Islet precursor cell (in vitro differentiated cells): Measurements from ENCODE around the gene FAM90A1.
"Not testable (repeated sequence)": the region's sequence is repeated elsewhere in the genome, so short reads cannot be mapped to it uniquely, and the experiment has no call there.

Experiments used
- DNase-seq: peaks from one replicate; pipeline ENCODE4 v3.0.0-alpha.2; 2018

The FAM90A1 gene, protein sequence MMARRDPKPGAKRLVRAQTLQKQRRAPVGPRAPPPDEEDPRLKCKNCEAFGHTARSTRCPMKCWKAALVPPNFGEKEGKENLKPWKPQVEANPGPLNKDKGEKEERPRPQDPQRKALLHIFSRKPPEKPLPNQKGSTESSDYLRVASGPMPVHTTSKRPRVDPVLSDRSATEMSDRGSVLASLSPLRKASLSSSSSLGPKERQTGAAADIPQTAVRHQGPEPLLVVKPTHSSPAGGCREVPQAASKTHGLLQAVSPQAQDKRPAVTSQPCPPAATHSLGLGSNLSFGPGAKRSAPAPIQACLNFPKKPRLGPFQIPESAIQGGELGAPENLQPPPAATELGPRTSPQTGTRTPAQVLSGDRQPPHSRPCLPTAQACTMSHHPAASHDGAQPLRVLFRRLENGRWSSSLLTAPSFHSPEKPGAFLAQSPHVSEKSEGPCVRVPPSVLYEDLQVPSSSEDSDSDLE

DNA sequence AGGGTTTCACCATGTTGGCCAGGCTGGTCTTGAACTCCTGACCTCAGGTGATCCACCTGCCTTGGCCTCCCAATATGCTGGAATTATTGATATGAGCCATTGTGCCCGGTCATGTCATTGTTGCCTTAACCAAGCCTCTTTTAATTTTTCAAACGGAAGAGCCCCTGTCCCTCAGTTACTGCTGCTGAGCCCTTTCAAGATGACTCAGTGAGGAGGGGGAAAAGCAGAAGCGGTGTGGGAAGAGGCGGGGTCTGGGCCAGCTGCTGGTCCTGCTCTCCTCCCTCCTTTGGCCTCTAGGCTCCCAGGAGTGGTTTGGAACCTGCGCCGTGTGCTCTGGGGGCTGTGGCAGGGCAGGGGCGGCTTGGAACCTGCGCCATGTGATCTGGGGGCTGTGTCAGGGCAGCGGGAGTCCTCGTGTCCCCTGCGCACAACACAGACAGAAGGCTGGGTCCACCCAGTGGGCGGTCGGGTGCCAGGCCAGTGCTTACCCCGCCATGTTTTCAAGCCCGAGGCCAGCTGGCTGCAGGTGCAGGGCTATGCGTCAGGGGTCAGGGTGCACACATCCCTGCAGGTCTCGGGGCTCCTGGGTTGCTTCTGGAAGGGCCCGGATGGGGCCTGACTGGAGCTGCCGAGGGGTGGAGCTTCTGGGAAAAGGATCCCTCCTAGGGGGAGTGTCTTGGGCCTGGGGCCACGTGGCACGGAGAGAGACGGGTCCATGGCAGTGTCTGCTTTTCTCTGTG is at the start of gene FAM90A1:
Gene FAM90A1, minus strand, starts transcription at position 627 of the 740 bp plus-strand sequence. CDS start 2,786 bp downstream, outside the sequence.
- DNase-seq = peak; percentile 90

DNA sequence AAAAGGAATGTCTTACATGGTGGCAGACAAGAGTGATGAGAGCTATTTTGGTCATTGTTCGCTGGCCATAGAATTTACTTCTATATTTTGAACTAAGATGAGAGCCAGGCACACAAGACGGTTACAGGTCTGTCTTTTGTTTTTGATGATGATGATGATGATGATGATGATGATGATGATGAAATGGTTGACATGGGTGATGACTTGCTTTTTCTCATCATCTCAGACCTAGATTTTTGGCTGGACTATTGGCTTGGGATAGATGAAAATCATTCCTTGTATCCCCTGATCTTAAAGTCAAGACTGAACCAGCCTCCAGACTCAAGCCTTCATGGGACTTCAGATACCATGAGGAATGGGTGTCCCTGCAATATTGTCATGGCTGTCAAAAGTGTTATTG is 49.0 kb upstream of the FAM90A1 start:
- DNase-seq = not testable (repeated sequence)

DNA sequence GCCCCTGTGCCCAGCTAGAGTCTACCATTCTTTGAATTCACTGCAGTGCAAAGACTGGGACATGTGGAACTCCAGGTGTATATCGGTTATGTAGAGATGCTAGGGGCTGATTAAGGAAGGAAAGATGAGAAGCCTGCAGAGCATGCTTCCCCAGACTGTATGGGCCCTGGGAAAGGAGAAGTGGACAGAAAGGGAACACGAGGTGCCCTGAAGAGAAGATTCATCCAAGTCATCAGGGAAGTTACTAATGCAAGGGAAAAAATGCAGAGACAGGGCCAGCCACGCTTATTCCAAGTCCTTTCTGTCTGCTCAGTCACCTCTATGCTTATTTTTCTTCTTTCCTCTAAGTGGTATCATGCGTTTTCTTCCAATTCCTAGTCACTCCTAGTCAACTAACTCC is 39.3 kb upstream of the FAM90A1 start:
- DNase-seq = not testable (repeated sequence)

DNA sequence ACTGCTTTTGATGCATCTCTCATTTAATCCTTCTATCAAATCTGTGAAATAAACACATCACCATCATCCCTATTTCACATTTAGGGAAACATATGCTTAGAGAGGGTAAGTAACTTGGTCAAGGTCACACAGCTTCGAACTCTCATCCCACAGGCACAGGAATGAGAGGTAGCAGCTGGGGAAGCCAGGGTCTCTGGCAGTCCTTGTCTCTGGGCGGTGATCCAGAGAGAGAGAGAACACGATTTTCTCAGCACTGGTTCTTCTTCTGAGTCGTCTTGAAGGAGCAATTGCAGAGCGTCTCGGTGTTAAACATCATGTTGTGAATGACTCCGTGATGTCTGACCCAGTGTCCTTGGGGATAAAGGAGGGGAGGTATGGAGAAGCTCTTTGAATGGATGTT is 36.8 kb upstream of the FAM90A1 start:
- not testable (repeated sequence) for DNase-seq

DNA sequence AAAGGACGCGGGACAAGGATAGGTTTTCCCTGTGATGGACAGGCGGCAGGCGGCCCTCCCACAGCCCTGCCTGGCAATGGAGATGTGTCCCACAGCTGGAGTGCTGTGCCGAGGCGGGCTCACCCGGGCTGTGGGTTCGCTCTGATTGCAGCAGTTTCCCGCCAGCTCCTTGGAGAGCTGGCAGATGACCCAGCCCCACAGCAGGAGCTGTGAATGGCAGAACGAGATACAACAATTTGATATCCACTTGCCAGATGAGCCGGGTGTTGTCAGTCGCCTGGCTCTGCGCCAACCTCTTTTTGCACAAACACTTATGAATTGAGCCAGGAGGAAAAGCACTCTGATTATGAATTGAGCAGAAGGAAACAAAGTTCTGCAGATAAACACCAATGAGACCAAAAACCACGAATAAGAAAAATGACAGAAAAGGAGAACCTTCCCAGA is 33.7 kb upstream of the FAM90A1 start:
- not testable (repeated sequence) for DNase-seq

DNA sequence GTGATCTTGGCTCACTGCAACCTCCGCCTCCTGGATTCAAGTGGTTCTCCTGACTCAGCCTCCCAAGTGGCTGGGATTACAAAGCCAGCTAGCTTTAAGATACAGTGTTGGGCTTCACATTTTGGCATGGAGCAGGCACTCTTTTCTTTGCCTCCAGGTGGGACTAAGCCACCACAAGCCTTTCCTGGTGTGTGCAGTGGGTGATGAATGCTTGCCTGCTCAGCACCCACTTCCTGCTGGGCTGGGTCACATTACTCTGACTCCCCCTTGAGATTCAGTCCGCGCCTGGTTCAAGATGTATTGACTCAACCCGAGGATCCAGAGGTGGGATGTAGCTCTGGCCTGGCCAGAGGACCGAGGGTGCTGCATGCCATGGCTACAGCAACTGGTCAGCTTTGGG is 28.9 kb upstream of the FAM90A1 start:
- peak; percentile 36 for DNase-seq

DNA sequence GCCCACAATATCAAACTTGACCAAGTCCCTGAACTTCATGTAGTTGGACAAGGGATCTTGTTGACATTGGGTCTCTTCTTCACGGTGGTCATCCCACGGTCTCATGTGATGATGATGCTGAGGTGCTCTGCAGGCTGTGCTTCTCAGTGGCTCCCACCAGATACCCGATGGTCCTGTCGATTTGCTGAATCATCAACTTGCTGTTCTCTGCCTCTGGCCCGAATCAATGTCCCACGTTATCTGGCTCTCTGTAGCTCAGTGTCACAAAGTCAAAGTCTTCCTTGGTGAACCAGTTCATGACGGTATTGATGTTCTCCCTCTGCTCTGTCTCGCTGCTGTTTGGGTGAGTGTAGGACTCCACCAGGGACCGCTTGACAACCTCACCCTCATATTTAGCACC is 27.3 kb upstream of the FAM90A1 start:
- DNase-seq = not testable (repeated sequence)

DNA sequence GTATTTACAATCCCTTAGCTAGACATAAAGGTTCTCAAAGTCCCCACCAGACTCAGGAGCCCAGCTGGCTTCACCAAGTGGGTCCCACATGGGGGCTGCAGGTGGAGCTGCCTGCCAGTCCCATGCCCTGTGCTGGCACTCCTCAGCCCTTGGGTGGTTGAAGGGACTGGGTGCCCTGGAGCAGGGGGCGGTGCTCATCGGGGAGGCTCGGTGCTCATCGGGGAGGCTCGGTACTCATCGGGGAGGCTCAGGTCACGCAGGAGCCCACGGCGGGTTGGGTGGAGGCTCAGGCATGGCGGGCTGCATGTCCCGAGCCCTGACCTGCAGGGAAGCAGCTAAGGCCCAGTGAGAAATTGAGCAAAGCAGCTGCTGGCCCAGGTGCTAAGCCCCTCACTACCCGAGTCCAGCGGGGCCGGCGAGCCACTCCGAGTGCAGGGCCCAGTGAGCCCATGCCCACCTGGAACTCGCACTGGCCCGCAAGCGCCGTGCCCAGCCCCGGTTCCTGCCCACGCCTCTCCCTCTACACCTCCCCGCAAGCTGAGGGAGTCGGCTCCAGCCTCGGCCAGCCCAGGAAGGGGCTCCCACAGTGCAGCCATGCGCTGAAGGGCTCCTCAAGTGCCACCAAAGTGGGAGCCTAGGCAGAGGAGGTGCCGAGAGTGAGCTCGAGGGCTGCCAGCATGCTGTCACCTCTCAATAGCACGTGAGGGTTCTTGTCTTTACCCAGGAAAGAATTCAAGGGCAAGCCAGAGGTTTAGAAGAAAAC is 24.8 kb upstream of the FAM90A1 start:
- DNase-seq = not testable (repeated sequence)

DNA sequence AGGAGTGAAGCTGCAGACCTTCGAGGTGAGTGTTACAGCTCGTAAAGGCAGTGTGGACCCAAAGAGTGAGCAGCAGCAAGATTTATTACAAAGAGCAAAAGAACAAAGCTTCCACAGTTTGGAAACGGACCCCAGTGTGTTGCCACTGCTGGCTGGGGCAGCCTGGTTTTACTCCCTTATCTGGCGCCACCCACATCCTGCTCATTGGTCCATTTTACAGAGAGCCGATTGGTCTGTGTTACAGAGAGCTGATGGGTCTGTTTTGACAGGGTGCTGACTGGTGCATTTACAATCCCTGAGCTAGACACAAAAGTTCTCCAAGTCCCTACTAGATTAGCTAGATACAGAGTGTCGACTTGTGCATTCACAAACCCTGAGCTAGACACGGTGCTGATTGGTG is 24.2 kb upstream of the FAM90A1 start:
- DNase-seq = peak; percentile 71

DNA sequence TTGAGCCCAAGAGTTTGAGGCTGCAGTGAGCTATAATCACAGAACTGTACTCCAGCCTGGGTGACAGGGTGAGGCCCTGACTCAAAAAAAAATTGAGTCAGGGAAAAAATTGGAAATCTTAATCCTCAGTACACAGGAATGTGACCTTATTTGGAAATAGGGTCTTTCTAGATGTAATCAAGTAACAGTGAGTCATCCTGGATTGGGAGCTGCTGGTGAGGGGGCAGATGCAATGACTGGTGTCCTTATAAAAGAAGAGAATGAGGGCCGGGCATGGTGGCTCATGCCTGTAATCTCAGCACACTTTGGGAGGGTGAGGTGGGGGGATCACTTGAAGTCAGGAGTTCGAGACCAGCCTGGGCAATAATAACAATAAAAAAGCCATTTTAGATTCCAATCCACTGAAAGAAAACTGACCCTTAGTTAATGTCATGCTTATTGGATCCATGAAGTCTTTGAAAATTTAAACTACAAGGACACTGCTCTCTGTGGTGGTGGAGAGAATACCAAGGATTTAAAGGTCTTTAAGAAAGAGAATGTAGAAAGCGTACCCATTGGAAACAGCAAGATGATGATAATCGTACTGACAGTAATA is 19.6 kb upstream of the FAM90A1 start:
- peak; percentile 65 for DNase-seq

DNA sequence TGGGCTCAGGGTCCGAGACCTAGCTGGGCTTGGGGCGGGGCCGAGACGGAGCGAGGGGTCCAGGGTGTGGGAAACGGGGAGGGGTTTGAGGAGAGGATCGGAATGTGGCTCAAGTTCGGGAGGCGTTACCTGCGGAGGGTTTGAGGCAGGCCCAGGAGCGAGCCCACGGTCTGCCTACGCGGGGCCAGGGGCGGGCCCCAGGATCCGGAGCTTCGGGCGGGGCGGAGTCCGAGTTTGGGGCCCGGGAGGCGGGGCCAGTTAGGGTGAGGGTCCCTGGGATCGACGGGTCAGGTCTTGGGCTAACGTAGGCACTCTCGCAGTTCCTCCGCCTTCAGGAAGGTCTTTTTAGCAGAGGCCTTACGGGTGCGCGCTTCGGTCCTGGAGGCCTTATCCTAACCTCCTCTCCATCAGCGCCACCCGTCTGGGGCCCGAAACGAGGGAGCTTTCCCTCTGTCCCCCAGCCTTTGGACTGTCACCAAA is 16.3 kb upstream of the FAM90A1 start:
- not testable (repeated sequence) for DNase-seq

DNA sequence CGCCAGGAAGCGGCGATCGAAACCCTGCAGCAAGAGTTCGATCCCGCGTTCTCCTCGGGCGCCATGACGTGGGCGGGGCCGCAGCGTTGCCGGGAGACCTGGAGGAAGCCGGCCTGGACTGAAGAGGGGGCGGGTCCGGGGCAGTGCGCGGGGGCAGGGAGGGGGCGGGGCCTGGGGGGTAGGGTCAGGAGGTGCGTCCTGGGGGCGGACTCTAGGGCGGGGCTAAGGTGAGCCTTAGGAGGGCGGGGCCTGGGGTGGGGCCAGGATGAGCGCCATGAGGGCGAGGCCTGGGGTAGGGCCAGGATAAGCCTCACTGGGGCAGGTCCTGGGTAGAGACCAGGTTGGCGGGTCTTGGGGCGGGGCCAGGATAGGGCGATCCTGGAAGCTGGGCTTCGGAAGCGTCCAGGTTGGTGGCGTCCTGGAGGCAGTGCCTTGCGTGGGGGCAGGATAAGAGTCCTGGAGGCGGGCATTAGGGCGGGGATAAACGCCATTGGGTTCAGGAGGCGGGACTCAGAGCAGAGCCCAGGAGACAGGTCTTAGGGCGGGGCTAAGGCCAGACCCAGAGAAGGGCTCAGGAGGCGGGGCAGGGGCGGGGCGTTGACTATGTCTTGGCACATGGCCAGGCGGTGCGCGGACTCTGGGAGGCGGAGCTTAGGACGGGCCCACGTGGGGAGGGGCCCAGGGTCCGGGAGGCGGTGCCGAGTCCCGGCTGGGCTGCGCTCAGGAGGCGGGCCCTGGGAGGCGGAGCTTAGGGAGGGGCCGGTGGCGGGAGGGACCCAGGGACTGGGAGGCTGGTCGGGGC is 15.7 kb upstream of the FAM90A1 start:
- peak; percentile 100 for DNase-seq

DNA sequence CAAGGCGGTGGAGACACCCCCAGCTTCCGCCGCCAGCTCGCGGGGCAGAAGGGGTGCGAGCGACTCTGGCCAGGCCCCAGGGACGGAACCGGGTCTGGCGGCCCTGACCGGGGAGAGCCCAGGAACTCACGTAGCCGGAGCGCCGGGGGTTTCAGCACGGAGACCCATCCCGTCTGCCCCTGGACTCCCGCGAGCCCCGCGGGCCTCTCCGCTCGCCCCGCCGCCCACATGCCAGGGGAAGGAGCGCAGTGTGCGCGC is 15.1 kb upstream of the FAM90A1 start:
- not testable (repeated sequence) for DNase-seq

DNA sequence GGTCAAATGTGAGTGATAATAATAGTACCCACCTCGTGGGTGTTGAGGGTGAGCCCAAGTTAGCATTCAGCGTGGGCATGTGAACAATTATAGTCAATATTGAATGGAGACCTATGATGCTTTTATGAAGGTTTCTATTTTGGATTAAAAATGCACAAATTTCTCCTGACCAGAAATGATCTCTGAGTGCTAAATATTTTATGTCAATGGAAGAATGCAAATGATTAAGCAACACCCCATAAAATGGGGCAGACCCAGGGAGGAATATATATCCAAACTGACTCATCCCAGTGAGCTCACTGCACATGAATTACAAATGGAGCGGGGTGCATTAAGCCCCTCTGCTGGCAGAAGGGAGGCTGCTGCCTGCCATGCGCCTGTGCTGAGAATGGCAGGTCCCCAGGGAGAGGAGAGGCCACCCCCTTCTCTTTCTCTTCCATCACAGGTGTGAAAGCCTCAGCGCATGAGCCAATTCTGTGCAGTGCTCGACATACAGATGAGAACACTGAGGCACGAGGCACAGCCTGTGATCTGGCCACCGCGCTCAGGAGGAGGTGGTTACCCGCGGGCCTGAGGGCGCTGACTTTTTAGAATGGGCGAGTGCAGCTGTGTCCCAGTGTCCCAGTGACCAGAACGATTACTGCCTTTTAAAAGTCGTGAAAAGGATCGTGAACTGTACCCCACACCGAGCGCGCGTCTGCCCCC is 14.7 kb upstream of the FAM90A1 start:
- DNase-seq = peak; percentile 72

DNA sequence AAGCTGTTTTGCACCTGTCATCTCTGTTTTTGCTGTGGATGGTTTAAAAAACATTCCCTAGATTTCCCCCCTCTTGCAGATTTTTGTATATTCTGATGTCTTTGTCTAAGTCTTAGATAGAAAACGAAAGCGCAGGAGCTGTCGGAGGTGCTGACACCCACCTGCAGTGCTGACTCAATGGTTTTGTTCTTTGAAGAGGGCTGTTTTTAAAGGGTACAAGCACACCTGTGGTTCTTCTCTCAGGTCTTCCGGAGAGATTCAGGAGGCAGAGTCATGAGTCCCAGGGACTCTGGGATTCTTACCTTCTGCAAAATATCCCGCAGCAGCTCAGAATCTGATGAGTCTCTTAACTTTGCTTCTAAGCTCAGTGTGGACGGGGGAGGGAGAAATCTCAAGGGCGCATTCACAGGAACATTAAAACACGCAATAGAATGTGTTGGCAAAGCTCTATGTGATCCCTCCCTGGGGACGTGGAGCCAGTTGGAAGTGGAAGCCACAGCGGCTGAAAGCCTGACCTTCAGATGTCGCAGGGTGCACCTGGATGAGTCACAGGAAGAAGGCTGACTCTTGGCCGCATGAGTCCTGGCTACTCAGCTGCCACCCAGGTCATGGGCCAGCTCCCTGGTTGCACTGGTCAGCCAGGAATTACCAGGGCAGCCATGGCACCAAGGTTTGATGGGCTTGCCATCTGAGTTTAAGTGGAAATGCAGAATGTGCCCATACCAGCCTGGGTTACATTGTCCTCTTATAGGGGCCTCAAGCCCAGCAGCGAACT is 13.1 kb upstream of the FAM90A1 start:
- DNase-seq = not testable (repeated sequence)

DNA sequence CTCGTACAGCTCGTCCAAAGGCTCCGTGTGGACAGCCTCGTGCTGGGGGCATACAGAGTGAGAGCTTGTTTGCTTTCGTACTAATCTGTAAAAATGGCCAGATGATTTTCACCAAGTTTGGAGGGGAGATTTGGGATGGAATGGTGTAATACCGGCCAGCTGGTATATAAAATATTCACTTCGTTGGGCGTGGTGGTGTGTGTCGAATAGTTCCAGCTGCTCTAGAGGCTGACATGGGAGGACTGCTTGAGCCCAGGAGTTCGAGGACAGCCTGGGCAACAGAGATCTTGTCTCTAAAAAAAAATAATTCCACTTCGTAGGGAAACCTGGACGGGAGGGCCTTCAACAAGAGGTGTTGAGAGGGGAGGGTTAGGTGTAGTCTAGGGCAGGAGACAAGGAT is 9.6 kb upstream of the FAM90A1 start:
- DNase-seq = not testable (repeated sequence)

DNA sequence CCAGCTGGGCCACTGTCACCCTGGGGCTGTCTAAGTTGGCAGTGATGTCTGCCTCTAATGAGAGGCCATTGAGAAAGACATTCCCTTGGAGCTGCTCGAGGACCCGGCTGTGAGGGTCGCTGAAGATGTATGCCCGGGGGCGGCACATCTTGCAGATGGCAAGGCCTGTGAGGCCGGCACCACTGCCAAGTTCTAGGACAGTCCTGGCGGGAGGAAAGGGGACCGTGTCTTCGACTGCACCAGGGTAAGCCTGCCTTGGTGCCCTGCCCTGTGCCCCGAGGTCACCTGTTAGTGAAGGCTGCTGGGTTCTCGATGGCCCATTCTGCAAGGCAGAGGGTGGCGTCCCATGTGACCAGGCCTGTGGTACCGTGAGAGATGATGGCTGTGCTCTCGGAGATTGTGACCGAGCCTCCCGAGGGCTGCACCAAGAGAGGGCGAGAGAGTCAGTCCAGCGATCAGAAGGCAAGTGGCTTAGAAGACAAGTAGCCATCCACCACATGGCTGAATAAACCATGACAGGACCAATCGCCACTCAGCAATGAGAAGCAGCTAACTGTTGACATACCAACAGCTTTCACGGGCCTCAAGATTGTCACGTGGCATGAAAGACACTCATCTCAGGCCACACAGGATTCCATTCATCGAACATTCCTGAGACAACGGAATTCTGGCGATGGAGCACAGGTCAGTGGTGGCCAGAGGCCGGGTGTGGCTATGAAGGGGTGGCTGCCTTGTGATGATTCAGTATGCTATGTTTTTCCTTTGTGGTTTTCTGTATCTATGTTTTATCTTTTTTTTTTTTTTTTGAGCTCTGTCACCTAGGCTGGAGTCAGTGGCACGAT is 8.1 kb upstream of the FAM90A1 start:
- DNase-seq = peak; percentile 70

DNA sequence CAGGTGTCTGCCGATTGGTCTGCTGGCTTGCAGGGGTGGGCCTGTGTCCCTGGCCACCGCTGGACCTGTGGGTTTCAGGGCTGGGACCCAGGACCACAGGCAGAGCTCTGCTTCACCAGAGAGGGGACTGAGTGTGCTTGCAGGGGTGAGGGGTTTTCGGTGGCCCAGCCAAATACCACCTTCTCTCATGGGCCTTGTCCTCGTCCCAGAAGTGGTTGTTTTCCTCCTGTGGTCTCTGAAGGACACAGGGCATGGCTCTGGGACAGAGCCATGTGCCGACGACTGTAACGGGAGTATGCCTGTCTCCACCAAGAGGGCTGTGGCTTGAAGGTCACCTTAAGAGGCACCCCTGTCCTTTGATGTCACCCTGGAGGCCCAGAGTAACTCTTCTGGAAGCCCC is 7.3 kb upstream of the FAM90A1 start:
- not testable (repeated sequence) for DNase-seq

DNA sequence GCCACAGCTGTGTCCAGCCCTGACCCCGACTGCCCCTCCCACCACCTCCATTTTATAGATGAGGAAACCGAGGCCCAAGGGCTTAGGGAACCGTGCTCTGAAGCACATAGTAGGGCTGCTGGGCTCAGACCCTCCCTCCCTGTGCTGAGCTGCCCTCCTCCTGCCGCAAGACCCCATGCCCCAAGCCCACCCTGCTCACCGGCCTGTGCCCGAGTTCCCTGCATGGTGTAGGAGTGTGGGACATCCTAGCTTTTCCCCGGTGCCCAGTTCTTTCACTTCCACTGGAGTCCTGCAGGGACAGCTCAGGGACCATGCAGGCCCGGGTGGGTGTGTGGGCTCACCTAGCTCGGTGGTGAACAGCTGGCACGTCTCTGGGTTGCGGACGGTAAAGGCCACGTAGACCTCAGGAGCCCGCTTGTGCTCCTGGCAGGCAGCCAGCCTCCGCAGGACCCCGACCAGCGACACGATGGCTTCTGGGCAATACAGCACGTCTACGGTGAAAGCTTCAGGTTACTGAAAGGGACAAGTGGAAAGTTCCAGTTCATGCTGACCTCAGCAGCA is 6.6 kb upstream of the FAM90A1 start:
- DNase-seq = not testable (repeated sequence)
